ENCODE data around the gene RPS21. TPM values are rescaled to one million over a fixed set of nuclear protein-coding genes. Genes with fewer than 3 reads are reported as not detected.
A peak's percentile ranks its signal among the peaks of the same experiment; 100 is the strongest.

The RPS21 gene
- total and polyA plus RNA-seq, 2 of the 13 experiments (the other 11 are each of a cell fraction or from before 2014, with no cell fraction given) = 2,647 to 11,063 TPM

GRCh38 chr20:62367633-62368391 is 19.1 kb upstream of the RPS21 start (continued):
- TF ChIP-seq PCBP1 (IDR thresholded peaks at IDR 0.05; ENCODE audit: borderline replicate concordance, low read depth, low read length) (peak; percentile 86; the same call in 1 of the 2 replicates), ZNF672 (CRISPR knock-in tag; IDR thresholded peaks at IDR 0.05) (0 out of 2 replicates have a peak, but pooled peaks have one; percentile 52), ZMAT5 (CRISPR knock-in tag; IDR thresholded peaks at IDR 0.05; ENCODE audit: borderline replicate concordance, low read depth) (peak; percentile 77; the same call in 1 of the 2 replicates), THAP9 (CRISPR knock-in tag; IDR thresholded peaks at IDR 0.05; ENCODE audit: borderline replicate concordance) (peak; percentile 78), MAFF (IDR thresholded peaks at IDR 0.05; ENCODE audit: low read depth, low read length) (no peak), ZSCAN20 (CRISPR knock-in tag; IDR thresholded peaks at IDR 0.05; ENCODE audit: borderline replicate concordance) (peak; percentile 94; the same call in 1 of the 2 replicates), CCAR2 (optimal IDR thresholded peaks at IDR 0.05; ENCODE audit: low read depth, low read length) (no peak), TBX3 (IDR thresholded peaks at IDR 0.05; ENCODE audit: borderline replicate concordance) (no peak), ZNF468 (CRISPR knock-in tag; IDR thresholded peaks at IDR 0.05) (peak; percentile 96), MBNL3 (CRISPR knock-in tag; conservative IDR thresholded peaks at IDR 0.05) (no peak), BCL6 (CRISPR knock-in tag; IDR thresholded peaks at IDR 0.05) (peak; percentile 38; the same call in 1 of the 2 replicates), ZBTB25 (CRISPR knock-in tag; IDR thresholded peaks at IDR 0.05) (peak; percentile 40), CHCHD3 (CRISPR knock-in tag; IDR thresholded peaks at IDR 0.05) (peak; percentile 60; the same call in 1 of the 2 replicates), MYC (CRISPR knock-in tag; IDR thresholded peaks at IDR 0.05; ENCODE audit: borderline replicate concordance) (peak; percentile 90)
- TF ChIP-seq, protein P1, sequence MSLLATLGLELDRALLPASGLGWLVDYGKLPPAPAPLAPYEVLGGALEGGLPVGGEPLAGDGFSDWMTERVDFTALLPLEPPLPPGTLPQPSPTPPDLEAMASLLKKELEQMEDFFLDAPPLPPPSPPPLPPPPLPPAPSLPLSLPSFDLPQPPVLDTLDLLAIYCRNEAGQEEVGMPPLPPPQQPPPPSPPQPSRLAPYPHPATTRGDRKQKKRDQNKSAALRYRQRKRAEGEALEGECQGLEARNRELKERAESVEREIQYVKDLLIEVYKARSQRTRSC (CRISPR knock-in tag; IDR thresholded peaks at IDR 0.05; ENCODE audit: low read depth) = peak; percentile 91; the same call in 1 of the 2 replicates
- TF ChIP-seq, protein P2, sequence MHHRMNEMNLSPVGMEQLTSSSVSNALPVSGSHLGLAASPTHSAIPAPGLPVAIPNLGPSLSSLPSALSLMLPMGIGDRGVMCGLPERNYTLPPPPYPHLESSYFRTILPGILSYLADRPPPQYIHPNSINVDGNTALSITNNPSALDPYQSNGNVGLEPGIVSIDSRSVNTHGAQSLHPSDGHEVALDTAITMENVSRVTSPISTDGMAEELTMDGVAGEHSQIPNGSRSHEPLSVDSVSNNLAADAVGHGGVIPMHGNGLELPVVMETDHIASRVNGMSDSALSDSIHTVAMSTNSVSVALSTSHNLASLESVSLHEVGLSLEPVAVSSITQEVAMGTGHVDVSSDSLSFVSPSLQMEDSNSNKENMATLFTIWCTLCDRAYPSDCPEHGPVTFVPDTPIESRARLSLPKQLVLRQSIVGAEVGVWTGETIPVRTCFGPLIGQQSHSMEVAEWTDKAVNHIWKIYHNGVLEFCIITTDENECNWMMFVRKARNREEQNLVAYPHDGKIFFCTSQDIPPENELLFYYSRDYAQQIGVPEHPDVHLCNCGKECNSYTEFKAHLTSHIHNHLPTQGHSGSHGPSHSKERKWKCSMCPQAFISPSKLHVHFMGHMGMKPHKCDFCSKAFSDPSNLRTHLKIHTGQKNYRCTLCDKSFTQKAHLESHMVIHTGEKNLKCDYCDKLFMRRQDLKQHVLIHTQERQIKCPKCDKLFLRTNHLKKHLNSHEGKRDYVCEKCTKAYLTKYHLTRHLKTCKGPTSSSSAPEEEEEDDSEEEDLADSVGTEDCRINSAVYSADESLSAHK (CRISPR knock-in tag; IDR thresholded peaks at IDR 0.05; ENCODE audit: borderline replicate concordance) = no peak
- TF ChIP-seq, protein P3, sequence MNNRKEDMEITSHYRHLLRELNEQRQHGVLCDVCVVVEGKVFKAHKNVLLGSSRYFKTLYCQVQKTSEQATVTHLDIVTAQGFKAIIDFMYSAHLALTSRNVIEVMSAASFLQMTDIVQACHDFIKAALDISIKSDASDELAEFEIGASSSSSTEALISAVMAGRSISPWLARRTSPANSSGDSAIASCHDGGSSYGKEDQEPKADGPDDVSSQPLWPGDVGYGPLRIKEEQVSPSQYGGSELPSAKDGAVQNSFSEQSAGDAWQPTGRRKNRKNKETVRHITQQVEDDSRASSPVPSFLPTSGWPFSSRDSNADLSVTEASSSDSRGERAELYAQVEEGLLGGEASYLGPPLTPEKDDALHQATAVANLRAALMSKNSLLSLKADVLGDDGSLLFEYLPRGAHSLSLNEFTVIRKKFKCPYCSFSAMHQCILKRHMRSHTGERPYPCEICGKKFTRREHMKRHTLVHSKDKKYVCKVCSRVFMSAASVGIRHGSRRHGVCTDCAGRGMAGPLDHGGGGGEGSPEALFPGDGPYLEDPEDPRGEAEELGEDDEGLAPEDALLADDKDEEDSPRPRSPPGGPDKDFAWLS (CRISPR knock-in tag; IDR thresholded peaks at IDR 0.05; ENCODE audit: borderline replicate concordance) = no peak; the same call in none of the 2 replicates

All from HepG2 (cell line).